ENCODE data around the gene TNFRSF6B.

TNFRSF6B gene

GRCh38 chr20:63678071-63678470, 18.4 kb upstream of the TNFRSF6B start:
- Histone ChIP-seq H3K36me3 (ENCODE audit: control insufficient read depth in 2 of 2, insufficient read depth in 2 of 2, low read length in 2 of 2) (peaks cover 15 to 28% of the 10 kb centered on the region in 2 donors), H3K4me3 (ENCODE audit: low read length in 2 of 2) (no peak overlapping the region), H3K27me3 (ENCODE audit: control insufficient read depth in 1 of 2, insufficient read depth in 2 of 2, low read length in 2 of 2) (no peaks in the 10 kb centered on the region), H3K4me1 (ENCODE audit: control insufficient read depth, insufficient read depth, low read length) (peaks cover 16% of the 10 kb centered on the region), H3K9me3 (ENCODE audit: control insufficient read depth in 2 of 2, low read length in 2 of 2) (no peaks in the 10 kb centered on the region), H3K9ac (ENCODE audit: low read length in 2 of 2) (no peak overlapping the region), H3K27ac (ENCODE audit: low read length) (no peak overlapping the region)

- no peak overlapping the region for H3K27ac ChIP-seq (ENCODE audit: low read length)
- no peak overlapping the region for H3K9ac ChIP-seq (ENCODE audit: low read length in 2 of 2)
- H3K4me1 ChIP-seq (ENCODE audit: control insufficient read depth, insufficient read depth, low read length) = peaks cover 20% of the 10 kb centered on the region
- H3K27me3 ChIP-seq (ENCODE audit: control insufficient read depth in 1 of 2, insufficient read depth in 2 of 2, low read length in 2 of 2) = no peaks in the 10 kb centered on the region
- peaks cover 15 to 24% of the 10 kb centered on the region in 2 donors for H3K36me3 ChIP-seq (ENCODE audit: control insufficient read depth in 2 of 2, insufficient read depth in 2 of 2, low read length in 2 of 2)
- no peak overlapping the region for H3K4me3 ChIP-seq (ENCODE audit: low read length in 2 of 2)
- H3K9me3 ChIP-seq (ENCODE audit: control insufficient read depth in 2 of 2, low read length in 2 of 2) = no peaks in the 10 kb centered on the region
These were observed 17.6 kb upstream of the TNFRSF6B start for GRCh38 chr20:63678667-63679465.

GRCh38 chr20:63679799-63680305, 16.6 kb upstream of the TNFRSF6B start:
- Histone ChIP-seq H3K27me3 (ENCODE audit: control insufficient read depth in 1 of 2, insufficient read depth in 2 of 2, low read length in 2 of 2) (no peaks in the 10 kb centered on the region), H3K4me1 (ENCODE audit: control insufficient read depth, insufficient read depth, low read length) (peaks cover 20% of the 10 kb centered on the region), H3K9ac (ENCODE audit: low read length in 2 of 2) (no peak overlapping the region), H3K27ac (ENCODE audit: low read length) (no peak overlapping the region), H3K4me3 (ENCODE audit: low read length in 2 of 2) (no peak overlapping the region), H3K9me3 (ENCODE audit: control insufficient read depth in 2 of 2, low read length in 2 of 2) (no peaks in the 10 kb centered on the region), H3K36me3 (ENCODE audit: control insufficient read depth in 2 of 2, insufficient read depth in 2 of 2, low read length in 2 of 2) (peaks cover 13 to 22% of the 10 kb centered on the region in 2 donors)

- Histone ChIP-seq H3K4me3 (ENCODE audit: low read length in 2 of 2) (no peak overlapping the region), H3K36me3 (ENCODE audit: control insufficient read depth in 2 of 2, insufficient read depth in 2 of 2, low read length in 2 of 2) (peaks cover 11 to 19% of the 10 kb centered on the region in 2 donors), H3K9ac (ENCODE audit: low read length in 2 of 2) (no peak overlapping the region), H3K4me1 (ENCODE audit: control insufficient read depth, insufficient read depth, low read length) (peaks cover 20% of the 10 kb centered on the region), H3K9me3 (ENCODE audit: control insufficient read depth in 2 of 2, low read length in 2 of 2) (no peaks in the 10 kb centered on the region), H3K27me3 (ENCODE audit: control insufficient read depth in 1 of 2, insufficient read depth in 2 of 2, low read length in 2 of 2) (no peaks in the 10 kb centered on the region), H3K27ac (ENCODE audit: low read length) (no peak overlapping the region)
These were observed 16.0 kb upstream of the TNFRSF6B start for GRCh38 chr20:63680427-63680826.

GRCh38 chr20:63680857-63681608, 15.4 kb upstream of the TNFRSF6B start:
- Histone ChIP-seq H3K27ac (ENCODE audit: low read length) (no peak overlapping the region), H3K27me3 (ENCODE audit: control insufficient read depth in 1 of 2, insufficient read depth in 2 of 2, low read length in 2 of 2) (no peaks in the 10 kb centered on the region), H3K4me1 (ENCODE audit: control insufficient read depth, insufficient read depth, low read length) (peaks cover 24% of the 10 kb centered on the region), H3K4me3 (ENCODE audit: low read length in 2 of 2) (no peak overlapping the region), H3K9ac (ENCODE audit: low read length in 2 of 2) (no peak overlapping the region), H3K36me3 (ENCODE audit: control insufficient read depth in 2 of 2, insufficient read depth in 2 of 2, low read length in 2 of 2) (peaks cover 8 to 13% of the 10 kb centered on the region in 2 donors), H3K9me3 (ENCODE audit: control insufficient read depth in 2 of 2, low read length in 2 of 2) (no peaks in the 10 kb centered on the region)

- Histone ChIP-seq H3K27ac (ENCODE audit: low read length) (peak overlapping the region; percentile 66), H3K9me3 (ENCODE audit: control insufficient read depth in 2 of 2, low read length in 2 of 2) (no peaks in the 10 kb centered on the region), H3K9ac (ENCODE audit: low read length in 2 of 2) (no peak overlapping the region), H3K27me3 (ENCODE audit: control insufficient read depth in 1 of 2, insufficient read depth in 2 of 2, low read length in 2 of 2) (no peaks in the 10 kb centered on the region), H3K4me3 (ENCODE audit: low read length in 2 of 2) (no peak overlapping the region), H3K4me1 (ENCODE audit: control insufficient read depth, insufficient read depth, low read length) (peaks cover 30% of the 10 kb centered on the region), H3K36me3 (ENCODE audit: control insufficient read depth in 2 of 2, insufficient read depth in 2 of 2, low read length in 2 of 2) (peaks cover 6 to 9% of the 10 kb centered on the region in 2 donors)
These were observed 14.8 kb upstream of the TNFRSF6B start for GRCh38 chr20:63681609-63682142.

- H3K27ac ChIP-seq (ENCODE audit: low read length) = peak overlapping the region; percentile 66
- H3K9ac ChIP-seq (ENCODE audit: low read length in 2 of 2) = peak overlapping the region in 1 of 2 donors; percentile 13
- H3K4me1 ChIP-seq (ENCODE audit: control insufficient read depth, insufficient read depth, low read length) = peaks cover 39% of the 10 kb centered on the region
- peaks cover 6% of the 10 kb centered on the region in 2 donors for H3K36me3 ChIP-seq (ENCODE audit: control insufficient read depth in 2 of 2, insufficient read depth in 2 of 2, low read length in 2 of 2)
- no peak overlapping the region for H3K4me3 ChIP-seq (ENCODE audit: low read length in 2 of 2)
- no peaks in the 10 kb centered on the region for H3K27me3 ChIP-seq (ENCODE audit: control insufficient read depth in 1 of 2, insufficient read depth in 2 of 2, low read length in 2 of 2)
- H3K9me3 ChIP-seq (ENCODE audit: control insufficient read depth in 2 of 2, low read length in 2 of 2) = no peaks in the 10 kb centered on the region
These were observed 13.9 kb upstream of the TNFRSF6B start for GRCh38 chr20:63682384-63683139.

GRCh38 chr20:63685269-63686026, 11.0 kb upstream of the TNFRSF6B start:
- Histone ChIP-seq H3K4me3 (ENCODE audit: low read length in 2 of 2) (no peak overlapping the region), H3K9ac (ENCODE audit: low read length in 2 of 2) (no peak overlapping the region), H3K27ac (ENCODE audit: low read length) (peak overlapping the region; percentile 66), H3K4me1 (ENCODE audit: control insufficient read depth, insufficient read depth, low read length) (peaks cover 48% of the 10 kb centered on the region), H3K9me3 (ENCODE audit: control insufficient read depth in 2 of 2, low read length in 2 of 2) (no peaks in the 10 kb centered on the region), H3K27me3 (ENCODE audit: control insufficient read depth in 1 of 2, insufficient read depth in 2 of 2, low read length in 2 of 2) (no peaks in the 10 kb centered on the region), H3K36me3 (ENCODE audit: control insufficient read depth in 2 of 2, insufficient read depth in 2 of 2, low read length in 2 of 2) (no peaks in the 10 kb centered on the region)

GRCh38 chr20:63686094-63686491, 10.4 kb upstream of the TNFRSF6B start:
- Histone ChIP-seq H3K9ac (ENCODE audit: low read length in 2 of 2) (peak overlapping the region in 1 of 2 donors; percentile 13), H3K27ac (ENCODE audit: low read length) (peak overlapping the region; percentile 66), H3K4me1 (ENCODE audit: control insufficient read depth, insufficient read depth, low read length) (peaks cover 48% of the 10 kb centered on the region), H3K36me3 (ENCODE audit: control insufficient read depth in 2 of 2, insufficient read depth in 2 of 2, low read length in 2 of 2) (no peaks in the 10 kb centered on the region), H3K4me3 (ENCODE audit: low read length in 2 of 2) (no peak overlapping the region), H3K27me3 (ENCODE audit: control insufficient read depth in 1 of 2, insufficient read depth in 2 of 2, low read length in 2 of 2) (no peaks in the 10 kb centered on the region), H3K9me3 (ENCODE audit: control insufficient read depth in 2 of 2, low read length in 2 of 2) (no peaks in the 10 kb centered on the region)

All from stomach smooth muscle (tissue), 2 donors.